ENCODE results near the gene AP1B1. TPM values are rescaled to one million over a fixed set of nuclear protein-coding genes. Genes with fewer than 3 reads are reported as not detected.

Gene AP1B1
- total RNA-seq, 2 donors from 2014 or later, result 104 to 143 TPM

GRCh38 chr22:29292379-29292778 lies 96.0 kb downstream of the AP1B1 start:
- H3K4me3 ChIP-seq, result no peak overlapping the region
- TF ChIP-seq POLR2A (IDR thresholded peaks at IDR 0.05), result no peak
- TF ChIP-seq CTCF (IDR thresholded peaks at IDR 0.05), result no peak
- no peak for TF ChIP-seq POLR2AphosphoS5 (IDR thresholded peaks at IDR 0.05)
- no peaks in the 10 kb centered on the region for H3K27me3 ChIP-seq (replicated peaks; ENCODE audit: insufficient read depth)
- no peak overlapping the region for H3K27ac ChIP-seq
- intact Hi-C loops (cut with DNase I), result no loop called here
- peaks cover 18 to 26% of the 10 kb centered on the region in 2 donors for H3K36me3 ChIP-seq
- no peaks in the 10 kb centered on the region for H3K9me3 ChIP-seq
- DNase-seq (ENCODE audit: low spot score), result no peak
- peaks cover 11% of the 10 kb centered on the region for H3K4me1 ChIP-seq (replicated peaks)

- peak overlapping the region in 1 of 2 donors; percentile 2 for H3K27ac ChIP-seq
- H3K36me3 ChIP-seq, result peaks cover 15 to 23% of the 10 kb centered on the region in 2 donors
- intact Hi-C loops (cut with DNase I), result no loop called here
- DNase-seq (ENCODE audit: low spot score), result no peak
- no peak for TF ChIP-seq CTCF (IDR thresholded peaks at IDR 0.05)
- no peak for TF ChIP-seq POLR2AphosphoS5 (IDR thresholded peaks at IDR 0.05)
- no peak for TF ChIP-seq POLR2A (IDR thresholded peaks at IDR 0.05)
- peaks cover 9% of the 10 kb centered on the region for H3K4me1 ChIP-seq (replicated peaks)
- no peaks in the 10 kb centered on the region for H3K9me3 ChIP-seq
- H3K4me3 ChIP-seq, result no peak overlapping the region
- WGBS, result 54% methylated on average over 7 of the region's 7 CpGs
- H3K27me3 ChIP-seq (replicated peaks; ENCODE audit: insufficient read depth), result no peaks in the 10 kb centered on the region
These were observed 97.2 kb downstream of the AP1B1 start for GRCh38 chr22:29291215-29291614.

GRCh38 chr22:29290061-29290460 lies 98.3 kb downstream of the AP1B1 start:
- Histone ChIP-seq H3K9me3 (no peaks in the 10 kb centered on the region), H3K27me3 (replicated peaks; ENCODE audit: insufficient read depth) (no peaks in the 10 kb centered on the region), H3K4me1 (replicated peaks) (peaks cover 9% of the 10 kb centered on the region), H3K27ac (peak overlapping the region in 1 of 2 donors; percentile 25), H3K4me3 (no peak overlapping the region), H3K36me3 (peaks cover 13 to 21% of the 10 kb centered on the region in 2 donors)
- no peak for DNase-seq (ENCODE audit: low spot score)
- 40% methylated on average over 5 of the region's 5 CpGs for WGBS
- TF ChIP-seq CTCF (IDR thresholded peaks at IDR 0.05), result no peak
- TF ChIP-seq POLR2AphosphoS5 (IDR thresholded peaks at IDR 0.05), result no peak
- TF ChIP-seq POLR2A (IDR thresholded peaks at IDR 0.05), result no peak
- intact Hi-C loops (cut with DNase I), result no loop called here

- Histone ChIP-seq H3K4me3 (no peak overlapping the region), H3K36me3 (peaks cover 21 to 23% of the 10 kb centered on the region in 2 donors), H3K9me3 (no peaks in the 10 kb centered on the region), H3K27ac (no peak overlapping the region), H3K27me3 (replicated peaks; ENCODE audit: insufficient read depth) (no peaks in the 10 kb centered on the region), H3K4me1 (replicated peaks) (peaks cover 9% of the 10 kb centered on the region)
- WGBS, result 14% methylated on average over 2 of the region's 2 CpGs
- TF ChIP-seq POLR2A (IDR thresholded peaks at IDR 0.05) (no peak), POLR2AphosphoS5 (IDR thresholded peaks at IDR 0.05) (no peak), CTCF (IDR thresholded peaks at IDR 0.05) (no peak)
- intact Hi-C loops (cut with DNase I), result no loop called here
- DNase-seq (ENCODE audit: low spot score), result no peak
These were observed 99.5 kb downstream of the AP1B1 start for GRCh38 chr22:29288837-29289236.

GRCh38 chr22:29284196-29284595 lies 104.2 kb downstream of the AP1B1 start:
- TF ChIP-seq POLR2AphosphoS5 (IDR thresholded peaks at IDR 0.05) (no peak), CTCF (IDR thresholded peaks at IDR 0.05) (no peak), POLR2A (IDR thresholded peaks at IDR 0.05) (no peak)
- no peak overlapping the region for H3K4me3 ChIP-seq

More at GRCh38 chr22:29284196-29284595, 104.2 kb downstream of the AP1B1 start:
- no peak for DNase-seq (ENCODE audit: low spot score)
- Histone ChIP-seq H3K9me3 (no peaks in the 10 kb centered on the region), H3K27me3 (replicated peaks; ENCODE audit: insufficient read depth) (no peaks in the 10 kb centered on the region), H3K36me3 (peaks cover 28 to 30% of the 10 kb centered on the region in 2 donors), H3K27ac (no peak overlapping the region), H3K4me1 (replicated peaks) (no peaks in the 10 kb centered on the region)
- intact Hi-C loops (cut with DNase I), result no loop called here
- WGBS, result 96% methylated on average over 3 of the region's 3 CpGs
